DMS153 treated with DMSO at 0.1 percent for 48 hours (cell line): ENCODE measurements around the gene ZRSR2.

Experiments
- DNase-seq: peaks from one replicate; lab custom pipeline; 2025; ENCODE audit not compliant: unreplicated experiment; lab: John Stamatoyannopoulos, UW

Gene ZRSR2

DNA sequence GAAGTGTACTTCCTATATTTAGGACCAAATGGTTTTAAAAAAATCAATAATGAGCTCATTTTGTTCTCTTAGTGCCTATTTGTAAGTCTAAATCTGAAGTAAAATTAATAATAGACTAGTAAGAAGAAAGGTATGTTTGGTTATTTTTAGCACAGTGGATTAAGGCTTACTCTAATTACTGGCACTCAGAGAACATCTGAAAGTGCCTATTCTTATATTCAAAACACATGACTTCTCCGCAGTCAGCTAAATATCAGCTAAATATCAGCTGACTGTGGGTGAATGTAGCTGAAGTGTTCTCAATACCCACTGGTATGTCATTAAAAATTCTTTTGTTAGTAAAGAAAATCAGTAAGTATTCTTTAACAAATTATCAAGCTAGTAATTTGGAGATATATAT, 58.3 kb downstream of the ZRSR2 start:
- no peak for DNase-seq

DNA sequence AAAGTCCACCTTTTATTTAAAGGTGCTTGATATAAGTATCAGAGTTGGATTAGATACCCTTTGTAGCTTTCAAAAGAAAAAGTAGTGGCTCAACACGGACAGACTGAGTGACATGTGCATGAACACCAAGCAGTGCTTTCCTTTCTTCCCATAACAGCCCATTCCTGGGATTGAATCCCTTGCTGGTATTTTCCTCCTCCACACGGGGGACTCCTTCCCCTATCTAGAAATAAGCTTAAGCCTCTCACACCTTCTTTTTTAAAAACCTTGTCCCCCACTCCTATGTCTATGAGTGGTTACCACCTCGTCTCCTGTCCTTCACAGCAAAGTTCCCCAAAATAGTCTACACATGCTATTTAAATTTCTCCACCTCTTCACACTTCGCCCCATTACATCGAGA, 59.3 kb downstream of the ZRSR2 start:
- DNase-seq: no peak

DNA sequence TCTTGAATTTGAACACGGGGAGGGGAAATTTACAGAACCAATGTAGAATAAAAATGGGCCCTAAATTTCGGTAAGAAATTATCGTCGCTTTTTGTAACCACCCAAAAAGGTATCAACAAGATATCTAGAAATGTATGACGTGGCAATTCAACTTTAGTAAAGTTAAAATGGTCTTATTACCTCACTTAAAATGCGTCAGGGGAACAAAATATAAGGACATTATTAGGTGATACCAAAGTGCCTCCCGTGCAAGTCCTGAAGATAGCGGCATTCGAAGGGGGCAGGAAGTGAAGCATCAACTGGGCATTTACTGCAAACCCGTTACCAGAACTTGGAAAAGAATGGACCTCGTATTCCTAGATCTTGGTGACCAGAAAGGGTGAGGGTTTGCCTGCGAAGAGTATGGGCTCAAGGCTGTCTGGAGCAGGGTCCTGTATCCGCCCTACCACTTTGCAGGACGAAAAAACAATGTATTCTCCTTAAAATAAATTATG, 63.3 kb downstream of the ZRSR2 start:
- DNase-seq: no peak

DNA sequence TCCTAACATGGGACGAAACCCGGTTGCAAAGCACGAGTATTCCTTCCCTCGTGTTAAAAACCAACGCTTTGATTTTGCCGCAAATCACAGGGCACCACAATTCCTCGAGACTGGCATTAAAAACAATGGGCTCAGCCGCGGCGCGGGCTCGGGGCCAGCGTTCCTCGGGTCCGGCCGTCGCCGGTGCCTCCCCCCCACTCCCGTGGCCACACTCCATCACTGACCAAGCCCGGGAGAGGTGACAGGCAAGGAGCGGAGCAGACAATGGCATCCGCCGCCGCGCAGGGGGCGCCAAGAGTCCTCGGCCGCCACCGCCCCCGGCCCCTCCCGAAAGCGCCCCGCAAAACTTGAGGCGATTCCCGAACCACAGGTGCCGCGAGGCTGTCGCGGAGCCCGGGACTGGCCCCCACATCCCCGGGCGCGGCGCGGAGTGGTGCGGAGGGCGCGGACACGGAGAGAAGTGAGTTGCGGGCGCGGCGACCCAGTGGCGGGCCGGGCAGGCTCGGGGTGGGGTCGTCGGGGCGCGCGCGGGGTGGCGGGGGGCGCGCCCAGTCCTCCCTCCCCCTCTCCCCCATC, 63.9 kb downstream of the ZRSR2 start:
- DNase-seq: no peak

DNA sequence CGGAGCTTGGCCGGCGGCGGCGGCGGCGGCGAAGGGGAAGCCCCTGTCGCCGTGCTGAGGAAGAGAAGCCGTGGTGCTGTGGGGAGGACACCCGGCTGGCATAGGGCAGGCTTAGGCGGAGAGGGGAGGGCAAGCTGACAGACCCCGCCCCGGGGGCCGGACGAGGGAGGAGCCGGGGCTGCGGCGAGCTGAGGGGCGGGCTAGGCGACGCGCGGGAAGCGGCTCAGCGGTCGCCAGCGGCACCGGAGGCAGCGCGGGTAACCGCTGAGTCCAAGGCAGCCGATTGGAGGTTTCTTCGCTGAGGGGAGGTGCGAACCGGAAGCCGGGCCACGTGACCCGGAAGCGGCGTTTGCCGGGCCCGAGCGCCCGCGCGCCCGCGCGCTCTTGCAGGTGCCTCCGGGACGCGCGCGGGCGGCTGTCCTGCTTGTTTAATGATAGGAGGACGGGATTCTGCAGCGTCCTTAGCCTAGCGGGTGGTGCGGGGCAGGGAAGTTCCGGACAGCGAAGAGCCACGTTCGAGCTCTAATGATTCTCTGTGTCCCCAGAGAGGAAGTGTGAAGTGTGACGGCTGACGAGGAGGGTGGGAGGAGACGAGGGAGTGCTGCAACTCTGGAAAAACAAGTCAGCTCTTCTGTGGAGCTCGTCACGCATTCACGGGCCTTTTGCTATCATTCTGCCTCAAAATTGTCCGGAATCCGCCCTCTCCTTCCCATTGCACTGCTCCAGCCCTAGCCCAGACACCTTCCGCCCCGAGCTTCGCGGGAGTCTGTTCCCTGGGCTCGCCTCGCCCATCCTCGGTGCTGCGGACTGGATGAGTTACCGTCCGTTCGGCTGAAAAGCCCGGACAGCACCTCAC, 64.7 kb downstream of the ZRSR2 start, which contains the start of gene AP1S2:
Gene AP1S2, minus strand, starts transcription at position 102 of the 856 bp plus-strand sequence. CDS start 2,289 bp downstream, outside the sequence.
- DNase-seq: peak; percentile 52

DNA sequence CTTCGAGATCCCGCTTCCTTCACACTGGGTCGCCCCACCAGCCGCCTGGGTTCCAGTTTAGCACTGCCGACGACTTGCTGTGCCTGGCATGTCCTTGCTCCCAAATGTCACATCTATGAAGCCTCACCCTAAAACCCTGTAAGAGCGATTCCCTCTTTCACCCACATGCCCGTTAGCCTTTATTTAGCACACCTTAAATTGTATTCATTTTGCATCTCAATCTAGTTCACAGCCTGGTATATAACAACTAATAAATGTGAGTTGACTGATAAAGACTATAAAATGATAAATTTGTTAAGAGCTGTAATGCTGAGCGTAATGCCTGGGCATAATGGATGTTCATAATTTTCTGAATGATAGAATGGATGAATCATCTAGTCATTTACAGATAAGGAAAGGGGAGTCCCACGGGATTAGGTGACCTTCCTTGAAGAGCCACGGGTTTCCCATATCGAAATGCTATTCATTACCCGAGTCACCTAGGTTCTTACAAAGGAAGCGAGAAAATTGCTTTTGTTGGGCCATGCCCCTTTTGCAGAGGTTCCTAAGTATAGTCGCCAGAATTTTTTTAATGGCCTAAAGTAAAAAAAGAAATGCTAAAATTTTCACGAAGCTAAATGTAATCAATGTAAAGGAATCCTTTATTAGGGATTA, 65.4 kb downstream of the ZRSR2 start:
- no peak for DNase-seq

DNA sequence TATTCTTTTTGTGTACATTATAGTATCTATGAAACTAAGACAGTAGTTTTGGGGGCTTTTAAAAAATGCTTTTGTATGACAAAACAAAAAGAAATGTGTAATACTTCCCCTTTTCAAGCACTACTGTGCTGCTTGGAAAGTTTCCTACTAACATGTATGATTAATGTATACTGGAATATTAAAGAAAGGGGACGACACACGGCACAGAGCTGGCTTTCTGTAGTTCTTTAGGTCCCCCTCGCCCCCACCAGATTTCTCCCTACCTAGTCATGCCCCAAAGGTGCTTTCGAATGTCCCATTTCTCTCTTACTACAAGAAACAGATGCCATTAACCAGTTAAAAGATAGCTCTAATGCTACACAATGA, 65.9 kb downstream of the ZRSR2 start:
- DNase-seq: no peak

DNA sequence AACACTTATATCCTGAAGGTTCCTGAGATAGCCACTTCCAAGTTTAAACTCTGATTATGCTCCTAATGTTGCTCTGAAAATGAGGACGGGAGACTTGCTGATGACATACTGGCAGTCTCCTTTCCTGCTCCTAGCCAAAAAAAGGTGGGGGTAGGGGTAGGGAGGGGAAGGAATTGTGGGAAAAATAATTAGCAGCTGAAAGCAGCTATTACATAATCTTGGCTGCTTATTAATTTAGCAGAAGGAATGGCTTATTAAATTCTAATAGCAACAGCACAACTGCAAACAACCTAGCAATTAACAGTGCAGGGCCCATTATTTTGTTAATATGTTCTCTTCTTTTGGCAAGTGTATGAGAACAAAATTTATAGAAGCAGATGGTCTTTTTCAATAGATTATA, 66.4 kb downstream of the ZRSR2 start:
- DNase-seq: no peak

DNA sequence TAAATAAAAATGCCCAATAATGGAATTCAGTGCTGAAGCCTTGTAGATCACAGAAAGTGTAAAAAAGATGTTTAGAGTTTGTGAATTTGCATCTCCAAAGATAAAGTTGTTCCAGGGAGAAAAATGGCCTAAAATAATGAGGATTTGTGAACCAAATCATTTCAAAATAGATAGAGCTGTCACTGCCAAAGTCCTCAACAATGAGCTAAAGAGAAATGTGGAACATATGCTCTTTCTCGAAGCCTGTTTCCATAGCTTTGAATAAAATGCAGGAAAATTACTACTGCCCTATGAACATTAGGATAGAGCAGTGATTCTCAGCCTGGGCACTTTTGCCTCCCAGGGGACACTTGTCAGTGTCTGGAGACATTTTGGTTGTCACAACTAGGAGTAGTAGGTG, 67.8 kb downstream of the ZRSR2 start:
- DNase-seq: no peak

DNA sequence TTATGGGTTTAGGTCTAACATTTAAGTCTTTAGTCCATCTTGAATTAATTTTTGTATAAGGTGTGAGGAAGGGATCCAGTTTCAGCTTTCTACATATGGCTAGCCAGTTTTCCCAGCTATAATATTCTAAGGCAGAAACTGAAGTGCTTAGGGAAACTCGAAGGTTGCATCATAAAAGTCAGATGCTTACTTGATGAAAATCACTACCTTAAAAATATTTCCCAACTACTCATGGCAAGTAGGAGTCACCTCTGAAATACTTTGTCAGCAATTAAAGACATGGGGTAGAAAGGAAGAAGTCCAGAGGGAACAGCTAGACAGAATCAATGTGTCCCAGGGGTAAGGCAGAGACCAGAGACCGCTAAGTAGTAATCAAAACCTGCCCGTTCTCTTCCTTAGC, 70.6 kb downstream of the ZRSR2 start:
- no peak for DNase-seq

DNA sequence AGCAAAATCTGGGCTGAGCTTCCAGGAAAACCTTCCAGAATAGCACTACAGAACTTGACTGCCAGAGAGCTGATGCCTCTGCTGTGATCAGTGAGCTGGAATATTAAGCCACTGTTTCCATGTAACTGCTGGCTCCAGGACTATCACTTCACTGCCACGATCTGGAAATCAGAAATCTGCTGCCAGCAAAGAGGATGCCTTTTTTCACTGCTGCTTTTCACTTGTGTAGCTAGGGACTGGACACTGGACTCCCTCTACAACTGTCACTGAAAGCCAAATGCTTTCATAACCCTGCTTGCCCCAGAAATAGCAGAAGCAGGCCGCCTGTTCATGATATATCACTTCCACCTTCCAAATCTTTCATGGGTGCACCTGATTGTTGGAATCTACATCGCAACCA, 73.7 kb downstream of the ZRSR2 start:
- no peak for DNase-seq

DNA sequence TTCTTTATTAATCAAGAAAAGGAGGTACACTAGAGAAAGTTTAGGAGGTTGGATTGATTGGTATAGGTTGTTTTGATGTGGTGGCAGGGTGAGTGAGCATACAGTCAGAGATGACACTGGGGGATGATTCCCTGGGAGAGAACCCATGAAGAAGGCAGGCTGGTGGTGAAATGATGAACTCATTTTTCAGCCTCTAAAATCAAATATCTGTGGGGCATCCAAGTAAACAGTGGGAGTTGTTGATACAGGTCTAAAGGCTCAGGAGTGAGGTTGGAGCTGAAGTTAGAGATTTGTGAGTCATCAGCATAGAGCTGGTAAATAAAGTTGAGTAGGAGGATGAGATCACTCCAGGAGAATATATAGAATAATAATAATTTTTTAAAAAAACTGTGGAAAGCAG, 74.3 kb downstream of the ZRSR2 start:
- DNase-seq: no peak

DNA sequence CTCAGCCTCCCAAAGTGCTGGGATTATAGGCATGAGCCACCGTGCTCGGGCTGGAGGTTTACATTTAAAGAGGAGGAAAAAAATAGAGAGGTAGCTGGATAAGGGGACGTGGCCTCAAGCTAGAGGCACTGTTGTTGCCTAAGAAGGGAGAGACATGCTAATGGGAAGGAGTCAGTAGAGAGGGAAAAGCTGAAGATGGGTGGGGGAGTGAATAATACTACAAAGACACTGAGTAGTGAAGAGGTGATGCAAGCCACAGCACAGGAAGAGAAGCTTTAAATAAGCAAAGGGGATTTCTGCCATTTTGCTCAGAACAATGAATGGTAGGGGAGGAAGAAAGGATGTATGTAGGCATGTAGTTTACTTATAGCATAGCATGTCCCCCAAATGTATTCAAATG, 75.9 kb downstream of the ZRSR2 start:
- DNase-seq: no peak

DNA sequence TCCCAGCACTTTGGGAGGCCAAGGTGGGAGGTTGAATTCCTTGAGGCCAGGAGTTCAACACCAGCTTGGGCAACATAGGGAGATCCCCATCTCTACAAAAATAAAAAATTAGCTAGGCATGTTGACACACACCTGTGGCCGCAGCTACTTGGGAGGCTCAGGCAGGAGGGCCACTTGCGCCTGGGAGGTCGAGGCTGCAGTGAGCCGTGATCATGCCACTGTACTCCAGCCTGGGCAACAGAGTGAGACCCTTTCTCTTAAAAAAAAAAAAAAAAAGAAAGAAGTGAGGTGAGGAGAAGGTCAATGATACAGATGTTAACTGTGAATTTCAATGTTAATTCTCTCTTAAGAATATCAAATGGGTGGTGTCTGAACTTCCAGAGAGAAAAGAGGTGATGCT, 79.4 kb downstream of the ZRSR2 start:
- no peak for DNase-seq

DNA sequence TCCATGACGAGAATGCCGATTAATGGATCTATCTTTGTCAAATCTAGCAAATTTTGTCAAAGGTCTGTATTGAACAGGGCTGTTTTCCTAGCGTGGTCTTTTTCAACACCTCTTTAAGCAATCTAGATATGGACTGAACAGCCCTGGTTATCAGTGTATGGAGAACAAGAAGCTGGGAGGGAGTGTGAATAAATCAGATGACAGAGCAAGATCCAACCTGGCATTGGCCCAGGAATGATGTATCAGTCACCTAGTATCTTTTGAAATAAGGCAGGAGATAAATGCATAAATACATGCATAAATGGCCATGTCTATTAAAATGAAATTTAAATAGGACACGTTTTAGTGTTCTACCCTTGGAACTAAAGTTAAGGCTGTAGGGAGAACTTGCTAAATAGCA, 80.0 kb downstream of the ZRSR2 start:
- DNase-seq: no peak
